GM21786 (cell line): ENCODE results near the gene PTPRN2.

ENCODE experiments used
- ATAC-seq: cut with Tn5 transposase; IDR thresholded peaks from one replicate; pipeline ENCODE4 v1.9.1; 2021; ENCODE audit not compliant: unreplicated experiment

PTPRN2 gene

GRCh38 chr7:158027646-158028045 is 560.0 kb downstream of the PTPRN2 start:
- ATAC-seq, result no peak

- no peak for ATAC-seq
Measured at GRCh38 chr7:158026636-158027265, 560.9 kb downstream of the PTPRN2 start.

GRCh38 chr7:158025686-158026600 is 561.7 kb downstream of the PTPRN2 start:
- ATAC-seq, result no peak

- no peak for ATAC-seq
Measured at GRCh38 chr7:158024881-158025280, 562.7 kb downstream of the PTPRN2 start.

GRCh38 chr7:158024351-158024715 is 563.3 kb downstream of the PTPRN2 start:
- no peak for ATAC-seq

- ATAC-seq, result no peak
Measured at GRCh38 chr7:158023681-158024350, 563.8 kb downstream of the PTPRN2 start.

- ATAC-seq, result no peak
Measured at GRCh38 chr7:158023157-158023556, 564.5 kb downstream of the PTPRN2 start.

- no peak for ATAC-seq
Measured at GRCh38 chr7:158022601-158023000, 565.0 kb downstream of the PTPRN2 start.

- no peak for ATAC-seq
Measured at GRCh38 chr7:158021836-158022235, 565.8 kb downstream of the PTPRN2 start.

- no peak for ATAC-seq
Measured at GRCh38 chr7:158020706-158021095, 566.9 kb downstream of the PTPRN2 start.

GRCh38 chr7:158019726-158020705 is 567.6 kb downstream of the PTPRN2 start:
- ATAC-seq, result no peak

- no peak for ATAC-seq
Measured at GRCh38 chr7:158018971-158019645, 568.5 kb downstream of the PTPRN2 start.

- no peak for ATAC-seq
Measured at GRCh38 chr7:158018098-158018762, 569.4 kb downstream of the PTPRN2 start.

GRCh38 chr7:158017111-158018097 is 570.2 kb downstream of the PTPRN2 start:
- ATAC-seq, result no peak

GRCh38 chr7:158016180-158017097 is 571.2 kb downstream of the PTPRN2 start:
- no peak for ATAC-seq

GRCh38 chr7:158015403-158016179 is 572.0 kb downstream of the PTPRN2 start:
- ATAC-seq, result no peak

- no peak for ATAC-seq
Measured at GRCh38 chr7:158014976-158015375, 572.6 kb downstream of the PTPRN2 start.
